ENCODE data around the gene HSPA12B.

Gene HSPA12B

DNA sequence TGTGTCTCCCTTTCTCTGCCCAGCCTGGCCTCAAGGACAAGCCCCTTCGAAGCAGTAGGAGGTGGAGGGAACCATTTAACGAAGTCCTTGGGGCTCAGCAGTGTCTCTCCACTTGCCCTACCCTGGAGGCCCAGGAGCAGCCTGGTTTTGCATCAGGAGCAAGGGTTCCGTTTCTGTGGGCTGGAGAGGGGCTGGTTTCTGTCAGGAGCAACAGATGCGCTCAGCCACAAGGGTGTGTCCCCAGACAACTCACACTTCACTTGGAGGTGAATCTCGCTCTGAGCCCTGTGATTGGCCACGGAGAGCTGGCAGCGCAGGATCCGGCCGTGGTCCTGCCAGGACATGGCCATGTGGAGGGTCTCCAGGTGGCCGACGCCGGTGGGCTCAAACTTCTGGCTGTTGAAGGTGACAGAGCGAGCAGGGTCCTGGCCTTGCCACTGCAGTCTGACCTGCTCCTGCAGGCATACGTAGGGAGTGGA is 27.0 kb upstream of the HSPA12B start:
- DNase-seq = no peak

DNA sequence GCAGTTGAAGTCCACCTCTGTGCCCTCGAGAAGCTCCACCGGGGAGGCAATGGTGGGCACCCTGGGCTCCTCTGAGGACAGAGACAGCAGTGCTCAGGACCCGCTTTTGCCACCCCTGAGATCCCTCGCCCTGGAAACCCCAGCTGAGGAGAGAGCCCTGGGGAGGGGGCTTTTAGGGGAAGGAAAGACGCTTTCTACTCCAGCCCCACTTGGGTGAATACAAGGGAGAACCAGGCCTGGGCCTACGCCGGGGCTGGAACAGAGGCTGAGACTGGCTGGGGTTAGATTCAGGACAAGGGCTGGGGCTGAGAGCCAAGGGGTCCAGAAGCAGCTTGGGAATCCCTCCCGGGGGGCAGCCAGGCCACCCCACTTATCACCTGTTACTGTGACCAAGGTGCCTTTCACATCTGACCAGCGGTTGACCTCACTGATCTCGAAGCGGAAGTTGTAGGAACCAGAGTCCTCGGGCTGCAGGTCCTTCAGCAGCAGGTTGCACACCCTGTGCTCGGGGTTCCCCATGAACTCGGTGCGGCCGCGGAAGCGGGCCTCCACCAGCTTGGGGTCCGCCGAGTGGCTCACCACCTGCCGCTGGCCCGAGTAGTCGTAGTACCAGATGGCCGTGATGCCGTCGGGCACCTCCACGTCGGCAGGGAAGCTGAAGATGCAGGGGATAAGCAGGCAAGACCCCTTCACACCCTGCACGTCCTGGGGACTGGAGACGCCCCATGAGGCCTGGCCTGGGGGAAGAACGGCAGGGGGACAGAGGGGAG is 26.3 kb upstream of the HSPA12B start:
- DNase-seq = no peak

DNA sequence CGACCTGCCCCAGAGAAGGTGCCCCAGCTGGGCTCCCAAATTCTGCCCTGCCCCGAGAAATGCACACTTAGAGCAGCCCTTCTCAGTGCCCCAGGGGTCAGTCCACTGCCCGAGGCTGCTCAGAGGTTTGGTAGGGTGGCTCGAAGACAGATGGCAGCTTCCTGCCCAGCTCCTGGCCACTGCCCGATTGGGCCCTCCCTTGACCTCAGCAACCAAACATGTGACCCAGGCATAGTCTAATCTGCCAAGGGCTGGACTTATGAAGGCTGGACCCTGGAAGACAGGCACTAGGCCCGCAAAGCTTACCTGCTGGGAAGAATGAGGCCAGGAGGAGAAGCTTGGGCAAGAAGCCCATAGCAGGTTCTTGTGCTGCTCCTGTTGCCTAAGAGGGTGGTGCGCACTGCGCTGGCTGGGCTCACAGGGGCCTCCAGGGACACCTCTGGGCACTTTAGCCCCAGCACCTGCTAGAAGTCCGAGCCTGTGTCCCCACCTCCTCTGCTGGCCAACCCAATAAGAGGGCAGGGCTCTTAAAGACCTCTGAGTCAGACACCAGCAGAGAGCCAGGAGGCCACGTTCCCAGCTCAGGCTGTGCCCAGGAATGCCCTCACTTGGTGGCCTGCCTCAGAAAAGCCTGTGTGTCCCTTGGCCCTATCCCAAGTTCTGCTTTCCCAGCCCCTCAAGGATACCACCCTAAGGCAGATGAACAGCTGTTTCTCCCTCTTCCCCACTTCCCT is 25.5 kb upstream of the HSPA12B start:
- DNase-seq = no peak

DNA sequence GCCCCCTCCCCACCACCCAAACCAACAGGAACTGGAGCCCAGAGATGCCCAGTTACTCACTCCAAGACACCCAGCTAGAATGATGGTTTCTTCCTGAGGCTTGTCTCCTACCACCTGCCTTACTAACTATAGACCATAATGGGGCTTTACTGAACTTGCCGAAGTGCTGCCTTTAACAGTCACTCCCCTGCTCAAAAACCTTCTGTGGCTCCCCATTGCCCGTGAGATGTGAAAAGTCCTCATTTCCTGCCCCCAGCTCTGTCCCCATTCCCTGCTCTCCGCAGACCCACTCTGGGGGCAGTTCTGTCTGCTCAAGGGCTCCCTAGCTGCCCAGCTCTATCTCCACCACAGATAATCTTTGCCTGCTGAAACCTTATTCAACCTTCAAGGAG is 25.0 kb upstream of the HSPA12B start:
- no peak for DNase-seq

DNA sequence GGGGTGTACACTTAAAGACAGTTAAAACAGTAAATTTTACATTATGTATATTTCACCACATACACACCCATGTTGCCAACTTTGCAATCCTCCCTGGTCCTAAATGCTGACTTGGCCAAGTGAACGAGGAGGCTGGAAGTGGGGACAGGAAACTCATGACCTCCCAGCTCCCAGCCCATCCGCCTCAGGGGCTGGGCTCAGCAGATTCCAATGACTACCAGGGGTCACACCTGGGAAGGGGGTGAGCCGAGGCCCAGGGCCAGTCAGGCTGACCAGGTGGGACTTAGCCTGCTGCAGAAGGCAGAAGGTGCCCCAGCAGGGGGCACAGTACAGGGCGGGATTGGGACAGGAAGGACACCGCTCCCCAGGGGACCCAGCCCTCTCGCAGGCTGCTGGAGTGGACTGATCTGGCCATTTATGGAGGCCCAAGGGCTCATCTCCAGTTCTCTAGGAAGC is 22.4 kb upstream of the HSPA12B start:
- no peak for DNase-seq

DNA sequence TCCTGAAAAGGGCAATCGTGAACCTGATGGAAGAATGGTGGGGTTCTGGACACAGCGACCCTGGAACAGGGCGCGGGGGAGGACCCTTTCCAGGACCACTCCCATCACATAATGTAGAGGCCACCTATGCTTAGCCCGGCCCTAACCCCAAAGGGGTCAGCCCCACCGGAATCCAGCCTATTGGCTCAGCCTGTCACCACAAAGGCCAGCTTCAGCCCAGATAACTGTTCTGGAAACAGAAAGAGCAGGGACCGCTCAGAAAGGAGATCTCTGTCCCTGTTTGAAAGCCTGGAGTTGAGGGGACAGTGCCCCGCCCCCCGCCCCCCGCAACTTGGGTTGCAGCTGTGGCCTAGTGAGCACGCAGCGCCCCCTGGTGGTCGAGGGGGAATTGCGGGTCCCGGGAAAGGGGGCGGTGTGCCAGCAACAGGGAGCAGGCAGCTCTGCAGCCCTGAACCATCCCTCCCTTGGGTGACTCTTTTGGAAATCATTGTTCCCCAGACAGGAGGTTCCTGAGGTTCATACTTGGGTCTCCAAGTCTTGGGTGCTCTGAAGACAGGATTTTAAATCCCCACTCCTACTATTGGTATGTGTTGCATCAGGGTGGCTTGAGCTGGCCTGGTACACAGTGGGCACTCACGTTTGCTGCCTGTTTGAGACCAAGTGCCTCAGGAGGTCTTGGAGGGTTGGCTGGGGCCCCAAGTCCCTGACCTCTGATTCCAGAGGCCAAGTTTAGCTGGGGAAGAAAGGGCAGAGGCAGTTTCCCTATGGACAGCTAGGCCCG is 21.6 kb upstream of the HSPA12B start:
- peak; percentile 47 for DNase-seq

DNA sequence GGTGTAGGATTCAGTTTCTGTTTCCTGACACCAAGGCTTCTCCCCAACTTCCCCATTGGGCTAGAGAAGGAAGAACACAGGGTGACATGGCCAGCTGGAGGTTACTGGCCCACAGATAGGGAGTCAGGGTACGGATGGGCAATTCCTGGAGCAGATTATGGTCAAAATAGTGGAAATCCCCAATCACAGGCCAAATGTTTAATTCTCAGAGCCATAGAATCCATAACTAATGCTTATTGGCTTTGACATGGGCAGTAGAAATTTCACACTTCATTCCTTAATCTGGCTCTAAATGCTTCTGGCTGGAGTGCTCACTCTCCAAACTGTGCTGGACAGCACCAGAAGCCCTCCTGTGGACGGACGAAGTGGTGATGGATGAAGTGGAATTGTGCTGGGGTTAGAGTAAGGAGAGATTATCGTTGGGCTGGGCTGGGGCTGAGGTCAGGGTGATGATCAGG is 21.0 kb upstream of the HSPA12B start:
- no peak for DNase-seq

DNA sequence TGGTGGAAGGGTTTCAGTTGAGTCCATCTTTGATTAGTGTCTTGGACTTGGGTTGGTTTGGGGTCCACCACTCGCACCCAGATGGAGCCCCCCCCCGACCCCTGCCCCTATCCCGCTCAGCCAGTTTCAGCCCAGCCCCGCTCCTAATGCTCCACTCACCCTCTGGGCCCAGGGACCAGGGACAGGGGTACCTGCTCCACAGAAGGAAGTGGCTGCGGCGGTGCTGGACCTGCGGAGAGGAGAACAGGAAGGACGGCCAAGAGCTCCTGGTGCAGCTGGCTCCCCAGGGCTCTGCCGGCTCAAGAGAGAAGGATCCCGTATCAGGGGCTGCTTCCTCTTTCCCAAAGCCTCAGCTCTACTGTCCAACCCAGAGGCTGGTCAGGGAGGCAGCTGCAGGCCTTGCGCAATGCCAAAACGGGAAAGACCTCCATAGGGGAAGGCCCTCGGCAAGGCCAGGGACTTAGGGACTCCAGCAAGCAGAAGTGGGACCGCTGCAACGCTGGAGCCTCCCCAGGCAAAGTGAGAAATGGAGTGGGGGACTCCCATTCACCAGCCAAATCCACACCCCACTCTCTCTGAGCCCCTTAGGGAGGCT is 20.1 kb upstream of the HSPA12B start, which contains the start of gene SIGLEC1:
TSS of gene SIGLEC1 (minus strand) at position 322 of the 595 bp plus-strand sequence. CDS start 5,472 bp downstream, outside the sequence.
- peak; percentile 7 for DNase-seq

DNA sequence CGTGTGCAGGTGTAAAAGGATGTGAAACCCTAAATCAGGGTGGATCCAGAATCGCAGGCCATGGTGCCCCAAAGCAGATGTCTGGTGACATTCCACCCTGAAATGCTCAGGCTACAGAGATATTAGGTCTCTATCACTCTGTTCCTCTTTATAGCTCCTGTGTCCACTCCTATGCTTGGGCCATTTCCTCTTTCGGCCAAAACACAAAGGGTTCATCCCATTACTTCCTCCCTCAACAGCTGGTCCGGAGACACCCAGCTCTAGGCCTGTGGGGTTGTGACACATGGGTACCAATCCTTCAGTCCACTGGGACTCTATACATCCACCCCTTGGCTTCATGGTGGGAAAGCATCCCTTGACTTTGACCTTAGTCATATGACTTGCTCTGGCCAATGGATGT is 18.4 kb upstream of the HSPA12B start:
- DNase-seq = no peak

DNA sequence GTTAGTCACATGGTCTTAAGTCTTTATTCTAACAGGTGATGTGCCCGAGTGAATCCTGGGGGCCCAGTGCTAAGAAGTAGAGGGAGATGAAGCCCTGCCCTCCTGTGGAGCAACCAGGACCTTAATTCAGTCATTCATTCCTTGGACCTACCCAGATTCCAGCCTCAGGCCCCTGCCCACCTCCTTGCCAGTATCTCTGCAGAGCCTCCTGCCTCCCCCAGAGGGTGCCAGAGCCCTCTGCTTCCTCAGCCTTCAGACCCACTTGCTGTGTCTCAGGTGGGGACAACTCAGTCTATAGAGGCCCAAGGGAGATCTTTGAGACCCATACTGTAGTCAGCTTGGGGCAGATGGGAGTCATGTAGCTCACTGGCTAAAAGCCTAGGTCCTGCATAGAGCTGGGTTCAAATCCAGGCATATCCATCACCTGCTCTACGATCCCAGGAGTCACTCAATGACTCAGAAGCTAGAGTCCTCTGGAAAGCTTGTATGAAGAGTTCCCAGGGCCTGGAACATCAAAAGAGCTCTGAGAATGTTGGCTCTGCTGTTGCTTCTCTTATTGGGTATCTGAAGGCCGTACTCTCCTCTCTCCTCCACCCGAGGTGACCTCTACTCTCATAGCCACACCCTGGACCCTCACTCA is 16.2 kb upstream of the HSPA12B start:
- DNase-seq = no peak

DNA sequence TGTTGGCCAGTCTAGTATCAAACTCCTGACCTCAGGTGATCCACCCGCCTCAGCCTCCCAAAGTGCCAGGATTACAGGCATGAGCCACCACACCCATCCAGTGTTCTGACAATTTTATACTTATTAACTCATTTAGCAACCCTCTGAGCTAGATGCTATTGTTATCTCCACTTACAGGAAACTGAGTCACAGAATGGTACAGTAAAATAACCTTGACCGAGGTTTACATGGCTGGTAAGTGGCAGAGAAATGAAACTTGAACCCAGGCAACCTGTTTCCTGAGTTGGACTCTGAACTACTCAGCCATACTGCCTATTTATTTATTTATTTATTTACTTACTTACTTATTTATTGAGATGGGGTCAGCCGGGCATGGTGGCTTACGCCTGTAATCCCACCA is 13.4 kb upstream of the HSPA12B start:
- no peak for DNase-seq

DNA sequence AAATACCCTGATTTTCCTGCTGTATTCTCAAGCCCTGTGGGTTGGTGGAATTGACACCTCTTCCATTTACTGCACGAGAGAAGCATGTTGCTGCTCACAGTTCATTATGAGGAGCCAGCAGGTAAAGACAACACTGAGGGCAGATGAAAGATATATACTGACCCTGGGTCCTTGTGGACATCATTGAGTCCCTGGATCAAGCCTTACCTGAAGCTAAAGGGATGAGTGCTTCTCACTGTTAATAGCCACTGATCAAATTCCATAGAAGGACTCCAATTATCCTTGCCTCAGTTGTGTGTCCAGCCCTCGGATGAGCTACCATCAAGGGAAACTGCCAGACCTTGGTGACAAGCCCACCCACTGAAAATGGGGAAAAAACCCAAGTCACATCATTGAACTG is 12.4 kb upstream of the HSPA12B start:
- DNase-seq = no peak

DNA sequence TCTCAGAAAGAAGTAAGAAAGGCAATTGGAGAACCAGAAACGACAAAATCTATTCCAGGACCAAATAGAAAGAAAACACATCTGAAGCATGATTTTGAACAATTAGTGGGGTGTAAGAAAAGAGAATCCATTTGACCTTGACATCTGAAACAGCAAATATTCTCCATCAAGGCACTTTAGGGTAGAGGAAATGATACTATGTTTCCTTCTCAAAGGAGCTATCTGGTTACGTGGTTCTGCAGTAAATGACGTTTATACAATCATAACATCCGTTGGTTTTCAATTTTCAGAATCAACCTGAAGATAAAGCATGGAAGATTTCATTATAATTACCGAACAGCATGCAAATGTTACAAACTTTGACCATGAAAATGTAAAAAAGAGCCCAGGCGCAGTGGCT is 11.9 kb upstream of the HSPA12B start:
- no peak for DNase-seq

DNA sequence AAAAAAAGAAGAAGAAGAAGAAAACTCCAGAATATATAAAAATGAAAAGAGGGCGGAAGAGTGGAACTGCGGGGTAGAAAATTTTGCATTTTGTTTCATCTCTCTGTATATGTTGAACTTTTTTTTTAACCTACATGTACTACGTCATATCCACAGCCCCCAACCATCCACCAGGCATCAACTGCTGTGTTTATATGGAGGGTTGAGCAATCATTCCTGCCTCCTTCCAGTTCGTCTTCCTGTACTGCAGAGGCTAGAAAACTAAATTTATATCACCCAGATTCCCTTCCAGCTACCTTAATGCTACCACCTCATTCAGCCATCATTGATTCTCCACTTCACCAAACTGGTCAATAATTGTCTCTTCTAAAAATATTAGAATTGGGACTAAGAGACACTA is 10.6 kb upstream of the HSPA12B start:
- DNase-seq = no peak

DNA sequence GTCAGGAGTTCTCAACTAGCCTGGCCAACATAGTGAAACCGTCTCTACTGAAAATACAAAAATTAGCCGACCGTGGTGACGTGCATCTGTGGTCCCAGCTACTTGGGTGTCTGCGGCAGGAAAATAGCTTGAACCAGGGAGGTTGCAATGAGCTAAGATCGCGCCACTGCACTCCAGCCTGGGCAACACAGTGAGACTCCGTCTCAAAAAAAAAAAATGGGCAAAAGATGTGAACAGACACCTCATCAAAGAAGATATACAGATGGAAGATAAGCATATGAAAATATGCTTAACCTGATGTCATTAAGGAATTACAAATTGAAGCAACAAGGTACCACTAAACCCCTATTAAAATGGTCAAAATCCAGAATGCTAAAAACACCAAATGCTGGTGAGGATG is 9.2 kb upstream of the HSPA12B start:
- DNase-seq = no peak

DNA sequence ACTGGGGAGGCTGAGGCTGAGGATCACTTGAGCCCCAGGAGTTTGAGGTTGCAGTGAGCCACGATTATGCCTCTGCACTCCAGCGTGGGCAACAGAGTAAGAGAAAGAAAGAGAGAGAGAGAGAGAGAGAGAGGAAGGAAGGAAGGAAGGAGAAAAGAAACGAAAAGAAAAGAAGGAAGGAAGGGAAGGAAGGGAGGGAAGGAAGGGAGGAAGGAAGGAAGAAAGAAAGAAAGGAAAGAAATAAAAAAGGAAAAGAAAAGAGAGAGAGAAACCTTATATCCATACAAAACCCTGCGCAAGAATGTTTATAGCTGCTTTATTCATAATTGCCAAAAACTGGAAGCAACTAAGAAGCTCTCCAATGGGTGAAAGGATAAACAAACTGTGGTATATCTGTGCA is 8.1 kb upstream of the HSPA12B start:
- DNase-seq = no peak

DNA sequence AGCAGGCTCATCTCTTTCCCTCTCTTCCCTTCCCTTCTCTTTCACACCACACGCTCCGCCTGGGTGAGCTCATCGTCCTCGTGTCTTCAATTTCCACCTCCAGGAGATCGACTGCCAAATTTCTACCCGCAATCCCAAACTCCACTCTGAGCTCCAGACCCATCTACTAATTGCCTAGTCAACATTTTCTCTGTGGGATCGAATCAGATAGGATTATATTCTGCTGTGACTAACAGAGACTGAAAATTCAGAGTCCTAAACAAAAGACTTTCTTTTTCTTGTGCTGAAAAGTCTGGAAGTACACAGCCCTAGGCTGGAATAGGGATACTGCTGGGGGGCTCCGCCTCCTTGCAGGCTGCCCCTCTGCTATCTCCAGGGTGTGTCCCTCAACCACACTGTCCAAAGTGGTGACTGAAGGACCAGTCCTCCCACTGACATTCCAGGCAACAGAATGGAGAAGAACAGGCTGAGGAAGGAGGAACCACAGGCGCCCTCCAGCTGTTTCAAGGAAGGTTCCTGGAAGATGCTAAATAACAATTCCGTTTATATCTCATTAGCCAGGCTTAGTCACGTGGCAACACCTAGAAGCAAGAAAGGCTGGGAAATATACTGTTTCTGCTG is 5.0 kb upstream of the HSPA12B start:
- no peak for DNase-seq

DNA sequence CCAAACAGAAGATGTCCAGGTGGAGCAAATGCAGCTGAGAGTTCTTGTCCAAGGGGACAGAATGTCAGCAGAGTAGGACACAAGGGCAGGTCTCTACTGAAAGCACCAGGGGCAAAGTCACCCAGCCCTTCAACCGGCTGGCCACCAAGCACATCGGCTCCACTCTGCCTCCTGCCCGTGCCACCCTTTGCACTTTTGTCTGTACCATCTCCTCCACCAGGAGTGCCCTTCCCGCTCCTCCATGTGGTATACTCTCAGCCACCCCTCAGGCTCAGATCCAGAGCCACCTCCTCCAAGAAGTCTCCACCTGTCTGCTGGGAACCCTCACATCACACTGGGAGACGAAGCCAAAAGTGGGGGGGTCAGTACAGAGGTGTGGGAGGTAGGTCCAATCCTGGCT is 4.1 kb upstream of the HSPA12B start:
- DNase-seq = no peak

DNA sequence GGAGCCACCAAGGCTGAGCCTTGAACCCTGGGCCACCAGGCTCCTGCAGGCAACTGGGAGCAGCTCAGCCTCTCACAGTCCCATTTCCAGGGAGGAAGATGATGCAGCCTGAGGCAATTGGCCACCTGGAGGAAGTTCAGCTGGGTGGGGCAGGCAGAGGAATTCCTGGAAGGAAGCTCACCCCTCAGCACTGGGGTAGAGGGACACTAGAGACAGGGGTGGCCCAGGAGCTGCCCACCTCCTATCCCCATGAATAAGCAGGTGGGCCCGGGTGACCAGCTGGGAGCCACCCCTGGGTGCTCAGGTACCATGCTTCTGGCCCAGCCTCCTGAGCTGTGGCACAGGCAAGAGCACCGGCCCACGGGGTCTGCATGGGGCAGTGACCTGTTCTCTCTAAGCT is 3.6 kb upstream of the HSPA12B start:
- DNase-seq = no peak

DNA sequence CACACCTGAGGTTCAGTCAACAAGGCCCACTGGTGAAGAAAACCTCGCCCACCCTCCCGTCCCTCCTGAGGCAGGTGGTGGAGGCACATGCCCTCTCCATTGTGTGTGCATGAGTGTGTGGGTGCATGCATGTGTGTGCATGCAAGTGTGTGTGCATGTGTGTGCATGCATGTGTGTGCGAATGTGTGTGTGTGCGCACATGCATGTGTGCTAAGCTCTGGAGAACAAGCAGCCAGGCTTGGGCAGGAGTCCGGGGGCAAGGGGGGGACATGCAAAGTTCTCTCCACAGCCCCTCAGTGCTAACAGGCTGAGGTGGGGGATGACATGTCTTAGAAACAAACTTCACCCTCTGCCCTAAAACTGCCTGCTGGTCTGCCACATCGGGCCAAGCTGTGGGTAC is 3.1 kb upstream of the HSPA12B start:
- no peak for DNase-seq

DNA sequence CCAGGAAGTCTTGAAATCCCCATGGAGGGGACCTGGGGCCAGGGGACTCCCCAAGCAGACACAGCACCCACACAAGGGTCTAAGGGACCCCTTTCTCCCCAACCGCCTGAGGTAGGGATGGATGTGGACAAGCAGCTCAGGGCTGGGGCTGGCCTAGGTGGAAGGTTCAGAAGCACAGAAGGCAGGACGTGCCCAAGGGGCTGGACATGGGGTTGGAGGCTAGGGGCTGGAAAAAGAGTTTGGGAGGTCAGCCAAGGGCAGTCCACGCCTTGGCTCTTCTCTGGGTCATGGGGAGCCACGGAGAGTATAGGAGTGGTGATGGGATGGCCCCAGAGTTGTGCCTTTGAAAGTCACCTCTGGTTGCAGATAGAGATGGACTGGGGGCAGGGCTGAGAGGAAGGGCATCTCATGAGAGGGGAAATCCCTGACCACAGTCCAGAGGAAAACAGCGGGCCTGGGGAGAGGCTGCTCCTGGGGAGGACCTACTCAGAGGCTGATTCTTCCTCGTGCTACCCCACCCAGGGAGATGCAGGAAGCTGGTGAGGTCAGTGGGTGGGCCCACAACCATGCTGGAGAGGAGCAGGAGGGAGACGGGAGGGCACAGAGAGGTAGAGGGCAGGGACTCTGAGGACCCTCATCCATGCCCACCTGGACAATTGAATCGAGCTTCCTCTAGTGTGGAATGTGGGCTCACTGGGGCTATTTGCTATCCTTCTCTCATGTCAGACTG is 2.5 kb upstream of the HSPA12B start:
- no peak for DNase-seq

Measured in CD4-positive, alpha-beta T cell treated with Interleukin-4 for 4 hours (primary cell).